ENCODE results near the gene LRBA.
A peak's percentile ranks its signal among the peaks of the same experiment; 100 is the strongest.
"Not testable (repeated sequence)": the region's sequence is repeated elsewhere in the genome, so short reads cannot be mapped to it uniquely, and the experiment has no call there.

LRBA gene

GRCh38 chr4:151021637-151022334 lies 6.7 kb upstream of the LRBA start:
- DNase-seq (ENCODE audit: low spot score), result no peak

GRCh38 chr4:151015459-151016347 lies 619 bp upstream of the LRBA start:
- peak; percentile 90 for DNase-seq (ENCODE audit: low spot score)

GRCh38 chr4:151013944-151014343 lies 1.1 kb downstream of the LRBA start:
- DNase-seq (ENCODE audit: low spot score), result no peak

DNA sequence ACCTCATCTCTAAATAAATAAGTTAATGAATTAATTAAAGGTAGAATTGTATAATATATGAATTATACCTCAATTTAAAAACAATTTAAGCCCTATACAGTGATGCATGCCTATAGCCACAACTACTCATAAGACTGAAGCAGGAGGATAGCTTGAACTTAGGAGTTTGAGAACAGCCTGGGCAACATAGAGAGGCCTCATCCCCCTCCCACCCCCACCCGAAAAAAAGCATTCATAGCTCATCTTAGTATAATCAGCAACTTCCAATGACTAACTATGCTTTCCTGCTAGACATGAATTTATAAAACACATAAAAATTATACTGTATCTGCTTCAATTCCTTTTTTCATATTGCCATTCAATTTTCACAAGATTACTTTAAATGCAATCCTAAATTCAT lies 1.6 kb downstream of the LRBA start:
- DNase-seq (ENCODE audit: low spot score), result no peak

- DNase-seq (ENCODE audit: low spot score), result no peak
Observed at GRCh38 chr4:151012820-151013219, 2.3 kb downstream of the LRBA start.

DNA sequence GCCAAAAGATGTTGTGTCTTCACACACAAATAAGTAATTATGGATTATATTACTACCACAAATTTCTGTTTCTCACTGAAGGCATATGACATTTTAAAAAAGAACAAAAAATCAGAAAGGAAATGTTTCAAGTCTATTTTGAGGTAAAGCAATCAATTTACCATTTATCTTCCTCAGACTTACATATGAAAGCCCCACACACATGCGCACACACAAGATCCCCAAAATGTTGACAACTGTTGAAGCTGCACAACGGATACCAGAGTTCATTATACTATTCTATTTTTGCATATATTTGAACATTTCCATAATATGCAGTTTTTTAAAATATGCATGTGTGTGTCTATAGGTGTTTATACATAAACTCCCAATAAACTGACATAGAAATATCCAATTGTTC lies 2.7 kb downstream of the LRBA start:
- no peak for DNase-seq (ENCODE audit: low spot score)

DNA sequence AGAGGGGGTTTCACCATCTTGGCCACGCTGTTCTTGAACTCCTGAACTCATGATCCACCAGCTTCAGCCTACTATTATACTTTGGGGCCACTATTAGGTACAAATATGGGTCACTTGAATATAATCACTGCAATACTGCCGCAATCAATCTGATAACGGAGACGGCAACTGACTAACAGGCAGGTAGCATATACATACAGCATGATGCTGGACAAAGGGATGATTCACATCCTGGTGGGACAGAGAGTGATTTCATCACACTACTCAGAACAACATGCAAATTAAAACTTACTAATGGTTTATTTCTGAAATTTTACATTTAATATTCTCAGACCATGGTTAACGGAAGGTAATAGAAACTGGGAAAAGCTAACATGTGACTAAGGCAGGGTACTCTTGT lies 10.9 kb downstream of the LRBA start:
- no peak for DNase-seq (ENCODE audit: low spot score)

GRCh38 chr4:151000747-151001429 lies 14.2 kb downstream of the LRBA start:
- DNase-seq (ENCODE audit: low spot score), result no peak

- no peak for DNase-seq (ENCODE audit: low spot score)
Observed at GRCh38 chr4:150999086-150999485, 16.0 kb downstream of the LRBA start.

DNA sequence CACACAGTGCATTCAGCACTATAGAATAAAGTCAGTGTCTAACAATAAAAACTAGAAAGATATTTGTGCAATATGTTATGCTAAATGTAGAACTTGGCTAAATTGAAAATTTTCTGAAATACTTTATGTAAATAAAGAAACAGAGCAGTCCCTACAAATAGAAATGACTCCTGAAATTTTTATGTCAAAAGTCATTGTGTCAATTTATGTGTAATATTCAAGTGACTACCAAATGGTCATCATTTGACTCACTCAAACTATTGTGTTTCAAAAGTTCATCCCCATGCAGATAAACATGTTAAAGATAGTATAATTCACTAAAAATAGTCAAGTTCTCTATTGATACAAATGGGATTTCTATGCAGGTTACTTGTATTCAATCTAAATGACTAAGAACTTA lies 17.9 kb downstream of the LRBA start:
- no peak for DNase-seq (ENCODE audit: low spot score)

- DNase-seq (ENCODE audit: low spot score), result no peak
Observed at GRCh38 chr4:150994721-150995120, 20.4 kb downstream of the LRBA start.

- DNase-seq (ENCODE audit: low spot score), result not testable (repeated sequence)
Observed at GRCh38 chr4:150993577-150993976, 21.5 kb downstream of the LRBA start.

- DNase-seq (ENCODE audit: low spot score), result no peak
Observed at GRCh38 chr4:150990993-150991392, 24.1 kb downstream of the LRBA start.

DNA sequence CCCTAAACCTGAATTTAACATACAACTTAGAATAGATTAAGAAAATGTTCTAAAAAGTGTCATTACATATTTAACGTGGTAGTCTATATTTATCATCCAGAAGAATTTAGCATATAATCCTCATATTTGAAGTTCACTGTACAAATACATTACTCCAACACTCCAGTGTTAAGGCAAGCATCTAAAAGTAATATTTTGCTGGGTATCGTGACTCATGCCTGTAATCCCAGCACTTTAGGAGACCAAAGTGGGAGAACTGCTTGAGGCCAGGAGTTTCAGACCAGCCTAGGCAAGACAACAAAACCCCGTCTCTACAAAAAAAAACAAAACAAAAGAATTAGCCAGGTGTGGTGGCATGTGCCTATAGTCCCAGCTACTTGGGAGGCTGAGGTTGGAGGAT lies 24.8 kb downstream of the LRBA start:
- DNase-seq (ENCODE audit: low spot score), result no peak

DNA sequence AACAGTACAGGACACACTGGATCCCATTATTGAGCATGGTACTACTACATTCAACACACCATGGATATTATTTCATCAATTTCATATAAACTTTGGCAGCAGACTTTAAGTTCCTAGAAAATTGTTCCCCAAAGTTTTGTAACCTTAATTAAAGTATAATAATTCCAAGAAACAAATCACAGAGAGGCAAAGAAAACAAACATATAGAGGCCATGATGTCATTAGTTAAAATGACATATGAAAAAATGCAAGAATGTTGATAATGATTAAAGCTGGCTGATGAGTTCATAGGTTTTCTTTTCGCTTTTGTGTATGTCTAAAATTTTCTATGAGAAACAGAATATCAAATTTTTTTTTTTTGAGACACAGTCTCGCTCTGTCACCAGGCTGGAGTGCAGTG lies 26.8 kb downstream of the LRBA start:
- no peak for DNase-seq (ENCODE audit: low spot score)

- no peak for DNase-seq (ENCODE audit: low spot score)
Observed at GRCh38 chr4:150987204-150987603, 27.9 kb downstream of the LRBA start.

DNA sequence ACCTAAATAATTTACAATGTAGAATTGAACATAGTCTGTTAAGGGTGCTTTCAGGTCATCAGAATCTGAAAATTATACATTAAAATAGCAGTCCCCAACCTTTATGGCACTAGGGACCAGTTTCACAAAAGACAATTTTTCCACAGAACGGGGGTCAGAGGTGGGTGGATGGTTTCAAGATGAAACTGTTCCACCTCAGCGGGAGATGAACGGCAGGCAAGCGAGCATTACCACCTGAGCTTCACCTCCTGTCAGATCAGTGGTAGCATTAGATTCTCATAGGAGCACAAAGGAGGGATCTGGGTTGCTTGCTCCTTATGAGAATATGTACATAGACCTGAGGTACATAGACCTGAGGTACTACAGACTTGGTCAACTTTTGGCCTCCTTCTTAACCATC lies 29.0 kb downstream of the LRBA start:
- no peak for DNase-seq (ENCODE audit: low spot score)

DNA sequence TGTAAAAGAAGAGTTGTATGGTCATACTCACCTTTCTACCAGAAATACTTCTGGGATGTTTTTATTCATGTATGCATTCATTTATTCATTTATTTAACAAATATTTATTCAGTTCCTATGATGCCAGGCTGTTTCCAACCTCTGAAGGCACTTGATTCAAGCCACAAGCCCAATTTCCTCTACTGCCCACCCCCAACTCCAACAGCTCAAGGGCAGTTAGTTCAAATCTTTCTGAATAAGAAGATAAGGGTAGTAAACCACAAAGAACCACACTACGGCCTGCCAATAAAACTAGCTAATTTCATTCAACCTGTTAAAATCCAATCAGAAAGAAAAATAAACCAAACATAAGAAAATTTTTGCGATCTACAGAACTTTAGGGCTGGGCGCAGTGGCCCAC lies 31.2 kb downstream of the LRBA start:
- no peak for DNase-seq (ENCODE audit: low spot score)

DNA sequence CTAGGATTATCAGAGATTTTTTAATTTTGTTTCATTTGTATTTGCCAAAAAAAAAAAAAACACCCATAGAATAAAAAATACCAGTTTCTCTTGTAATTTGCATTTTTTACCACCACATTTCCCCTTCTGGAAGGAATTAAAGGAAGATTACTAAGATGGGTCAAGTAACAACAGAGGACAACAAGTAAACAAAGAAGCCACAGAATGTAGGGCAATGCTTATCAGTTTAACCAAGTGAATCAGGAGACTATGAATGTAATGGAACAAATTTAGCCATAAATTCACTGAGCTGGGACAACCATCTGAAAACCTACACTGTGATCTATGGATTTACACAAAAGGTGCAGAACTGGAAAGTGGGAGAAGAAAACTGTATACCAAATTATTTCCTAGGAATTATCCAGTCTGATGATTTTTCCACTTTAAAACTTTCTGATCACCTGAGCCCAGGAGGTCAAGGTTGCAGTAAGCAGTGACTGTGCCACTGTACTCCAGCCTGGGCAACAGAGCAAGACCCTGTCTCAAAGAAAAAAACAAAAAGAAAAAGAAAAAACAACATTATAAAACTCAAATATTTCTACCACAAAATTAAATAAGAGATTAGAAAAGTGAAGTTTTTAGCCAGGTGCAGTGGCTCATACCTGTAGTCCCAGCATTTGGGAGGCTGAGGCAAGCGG lies 32.4 kb downstream of the LRBA start:
- no peak for DNase-seq (ENCODE audit: low spot score)

GRCh38 chr4:150978738-150979575 lies 36.1 kb downstream of the LRBA start:
- DNase-seq (ENCODE audit: low spot score), result no peak

- no peak for DNase-seq (ENCODE audit: low spot score)
Observed at GRCh38 chr4:150976478-150977118, 38.5 kb downstream of the LRBA start.
